Measurements from ENCODE around the gene CLCN1. TPM values are rescaled to one million over a fixed set of nuclear protein-coding genes. Genes with fewer than 3 reads are reported as not detected.

CLCN1 gene
- total RNA-seq, 1 experiment from 2014 or later: 0.13 TPM

DNA sequence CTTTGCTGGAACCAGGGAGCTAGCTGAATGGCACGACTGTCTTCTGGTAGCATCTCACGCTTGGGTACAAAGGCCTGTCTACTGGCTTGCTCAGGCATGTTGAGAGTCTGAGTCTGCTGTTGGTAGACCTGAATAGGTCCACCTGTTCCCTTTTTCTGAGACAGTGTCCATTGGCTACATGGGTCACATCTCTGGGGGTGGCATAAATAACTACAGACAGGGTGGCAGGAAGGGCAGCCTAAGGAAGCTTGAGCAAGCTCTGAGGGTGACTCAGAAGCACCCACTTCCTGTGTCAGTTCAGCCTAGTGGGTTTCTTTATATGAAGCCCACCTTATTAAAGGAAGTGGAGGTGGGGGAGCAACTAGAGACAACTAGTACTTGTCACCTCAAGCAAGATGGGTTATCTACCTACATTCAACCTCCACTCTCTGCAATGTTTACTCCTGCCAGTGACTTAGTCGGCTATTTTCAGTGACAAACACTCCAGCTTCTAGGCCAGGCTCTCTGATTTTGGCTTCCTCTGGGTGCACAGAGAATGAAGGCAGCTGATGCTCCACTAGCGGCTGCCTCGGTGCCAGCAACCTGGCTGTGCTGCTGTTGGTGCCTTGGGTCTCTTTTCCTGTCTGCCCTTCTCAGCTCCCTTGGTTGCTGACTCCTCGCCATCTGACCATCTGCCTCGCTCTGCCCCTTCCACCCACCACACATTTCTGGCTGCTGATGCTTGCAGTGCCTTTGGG lies 59.6 kb downstream of the CLCN1 start:
- no peak overlapping the region for H3K23ac ChIP-seq (ENCODE audit: insufficient read length, low read depth, low read length)

More for the DNA sequence above, 59.6 kb downstream of the CLCN1 start:
- Histone ChIP-seq H2BK12ac (ENCODE audit: insufficient read length, low read depth, low read length) (no peak overlapping the region), H3K79me1 (ENCODE audit: insufficient read depth, low read depth, low read length, poor library complexity, severe bottlenecking) (no peaks in the 10 kb centered on the region), H3K9me3 (ENCODE audit: control insufficient read depth, low read depth, low read length) (no peaks in the 10 kb centered on the region), H2BK5ac (ENCODE audit: insufficient read length, low read length) (no peak overlapping the region), H3K4me1 (ENCODE audit: insufficient read depth, low read length) (peaks cover 3% of the 10 kb centered on the region), H3K18ac (ENCODE audit: insufficient read length, low read depth, low read length) (no peak overlapping the region), H4K91ac (ENCODE audit: insufficient read length, low read depth, low read length) (peak overlapping the region; percentile 23), H3K14ac (ENCODE audit: insufficient read depth, low read length) (0 out of 2 replicates have a peak overlapping the region, but pooled peaks have one; percentile 6), H4K8ac (replicated peaks; ENCODE audit: insufficient read length, low read depth, low read length) (no peak overlapping the region), H4K20me1 (ENCODE audit: control insufficient read depth, insufficient read depth, insufficient read length) (no peaks in the 10 kb centered on the region), H3K4me2 (ENCODE audit: insufficient read depth, insufficient read length, low read length) (no peak overlapping the region), H3K27me3 (ENCODE audit: insufficient read depth, low read length) (0 out of 2 replicates have a peak, but pooled peaks cover 2% of the 10 kb centered on the region), H2BK120ac (ENCODE audit: low read depth, low read length, poor library complexity, severe bottlenecking) (no peak overlapping the region), H2AK5ac (ENCODE audit: insufficient read length, low read length) (no peak overlapping the region), H3K56ac (ENCODE audit: insufficient read length, low read depth, low read length) (no peak overlapping the region), H3K27ac (ENCODE audit: insufficient read length, low read depth, low read length) (no peak overlapping the region), H3K9ac (ENCODE audit: extremely low read depth, insufficient read length, low read length) (no peak overlapping the region), H3K79me2 (ENCODE audit: insufficient read depth, low read length) (no peaks in the 10 kb centered on the region; the same call in 1 of the 2 replicates), H3K23me2 (ENCODE audit: insufficient read length, low read depth, low read length, poor library complexity, severe bottlenecking) (peaks cover 5% of the 10 kb centered on the region), H3K4ac (ENCODE audit: low read depth, low read length) (no peak overlapping the region), H2BK15ac (ENCODE audit: low read depth, low read length) (no peak overlapping the region), H3T11ph (ENCODE audit: low read length) (no peak overlapping the region), H2AFZ (ENCODE audit: low read length) (no peak overlapping the region), H2BK20ac (ENCODE audit: low read depth, low read length, poor library complexity, severe bottlenecking) (no peak overlapping the region), H4K5ac (ENCODE audit: insufficient read length, low read depth, low read length) (no peak overlapping the region)
- H3K4me3 Mint-ChIP-seq: no peak overlapping the region
- no peaks in the 10 kb centered on the region for H3K9me3 Mint-ChIP-seq
- TF ChIP-seq, protein P1, sequence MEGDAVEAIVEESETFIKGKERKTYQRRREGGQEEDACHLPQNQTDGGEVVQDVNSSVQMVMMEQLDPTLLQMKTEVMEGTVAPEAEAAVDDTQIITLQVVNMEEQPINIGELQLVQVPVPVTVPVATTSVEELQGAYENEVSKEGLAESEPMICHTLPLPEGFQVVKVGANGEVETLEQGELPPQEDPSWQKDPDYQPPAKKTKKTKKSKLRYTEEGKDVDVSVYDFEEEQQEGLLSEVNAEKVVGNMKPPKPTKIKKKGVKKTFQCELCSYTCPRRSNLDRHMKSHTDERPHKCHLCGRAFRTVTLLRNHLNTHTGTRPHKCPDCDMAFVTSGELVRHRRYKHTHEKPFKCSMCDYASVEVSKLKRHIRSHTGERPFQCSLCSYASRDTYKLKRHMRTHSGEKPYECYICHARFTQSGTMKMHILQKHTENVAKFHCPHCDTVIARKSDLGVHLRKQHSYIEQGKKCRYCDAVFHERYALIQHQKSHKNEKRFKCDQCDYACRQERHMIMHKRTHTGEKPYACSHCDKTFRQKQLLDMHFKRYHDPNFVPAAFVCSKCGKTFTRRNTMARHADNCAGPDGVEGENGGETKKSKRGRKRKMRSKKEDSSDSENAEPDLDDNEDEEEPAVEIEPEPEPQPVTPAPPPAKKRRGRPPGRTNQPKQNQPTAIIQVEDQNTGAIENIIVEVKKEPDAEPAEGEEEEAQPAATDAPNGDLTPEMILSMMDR (conservative IDR thresholded peaks at IDR 0.05): no peak
- no CpG with 5 or more reads among the region's 7 CpGs for WGBS (ENCODE audit: extremely low coverage, insufficient read length, low lambda C conversion rate)
- peaks cover 0 to 7% (median 0%) of the 10 kb centered on the region in 3 experiments; a peak in 1 of 7 replicates for H3K36me3 Mint-ChIP-seq (ENCODE audit: insufficient read depth in 1 of 3, low read depth in 3 of 3)
- peaks cover 40 to 45% of the 10 kb centered on the region in 2 experiments for H3K4me1 Mint-ChIP-seq
- DNase-seq: no peak
- H3K27ac Mint-ChIP-seq: peak overlapping the region in 1 of 3 experiments; percentile 24; a peak in 1 of 7 replicates
- H3K27me3 Mint-ChIP-seq (ENCODE audit: low read depth): no peaks in the 10 kb centered on the region
